Activated naive CD8-positive, alpha-beta T cell treated with anti-CD3 and anti-CD28 coated beads, Interleukin-2, amount 50 U/mL, for 24 hours (primary cell): ENCODE results near the gene TMEM87A.

Experiments used
- ATAC-seq: fragments of 150-1000 bp; cut with Tn5 transposase; one replicate; pipeline ENCODE4 v1.10.0; 2021
- DNase-seq: peaks from one replicate; pipeline ENCODE4 v3.0.0; 2021
- H3K27ac Mint-ChIP-seq: one replicate; pipeline ENCODE4 v1.8.0; 2021; ENCODE audit warnings: mild to moderate bottlenecking, mixed read lengths
- H3K27me3 Mint-ChIP-seq: one replicate; pipeline ENCODE4 v1.8.0; 2021; ENCODE audit warnings: mixed read lengths
- H3K36me3 Mint-ChIP-seq: one replicate; pipeline ENCODE4 v1.8.0; 2021; ENCODE audit warnings: low read depth, mixed read lengths
- H3K4me1 Mint-ChIP-seq: one replicate; pipeline ENCODE4 v1.8.0; 2021; ENCODE audit warnings: mixed read lengths
- H3K4me3 Mint-ChIP-seq: one replicate; pipeline ENCODE4 v1.8.0; 2021; ENCODE audit warnings: mild to moderate bottlenecking, moderate library complexity, mixed read lengths
- H3K9me3 Mint-ChIP-seq: one replicate; pipeline ENCODE4 v1.8.0; 2021; ENCODE audit warnings: mixed read lengths

Gene TMEM87A

DNA sequence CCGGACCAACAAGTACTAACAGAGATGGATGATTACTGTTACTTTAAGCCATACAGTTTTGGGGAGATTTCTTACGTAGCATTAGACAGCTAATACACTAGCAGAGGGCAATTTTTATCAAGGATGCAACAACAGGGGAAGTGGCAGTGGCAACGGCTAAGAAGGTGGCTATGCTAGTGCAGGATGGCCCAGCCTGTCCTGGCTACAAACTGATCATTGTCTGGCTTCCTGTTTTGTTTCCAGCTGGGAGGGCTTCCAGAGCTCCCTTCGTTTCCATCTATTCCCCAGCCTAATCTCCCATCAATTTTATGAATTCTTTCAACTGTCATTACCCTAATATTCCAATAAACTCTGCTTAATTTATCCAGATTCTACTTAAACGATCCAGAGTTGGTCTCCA is 100.8 kb downstream of the TMEM87A start:
- Mint-ChIP-seq H3K27ac (no peak overlapping the region), H3K27me3 (no peaks in the 10 kb centered on the region), H3K4me1 (peaks cover 5% of the 10 kb centered on the region), H3K36me3 (peaks cover 45% of the 10 kb centered on the region), H3K4me3 (no peak overlapping the region), H3K9me3 (no peaks in the 10 kb centered on the region)
- ATAC-seq: no peak
- no peak for DNase-seq

DNA sequence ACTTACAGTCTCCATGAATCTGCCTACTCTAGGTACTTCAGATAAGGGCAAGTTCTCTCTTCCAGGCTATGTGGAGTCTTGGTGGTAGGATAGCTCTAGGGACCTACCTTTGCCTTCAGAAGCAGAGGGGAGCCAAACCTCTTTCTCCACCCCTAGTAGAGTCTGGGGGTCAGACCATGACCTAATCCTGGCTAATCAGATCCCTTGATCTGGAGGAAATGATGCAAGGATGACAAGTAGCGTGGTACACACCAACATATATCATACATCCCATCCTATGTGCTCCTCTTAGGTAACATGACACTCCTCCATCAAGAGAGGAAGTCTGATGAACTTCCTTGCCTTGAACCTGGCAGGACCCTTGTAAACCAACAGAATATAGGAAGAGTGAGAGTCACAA is 101.4 kb downstream of the TMEM87A start:
- Mint-ChIP-seq H3K4me1 (peaks cover 5% of the 10 kb centered on the region), H3K36me3 (peaks cover 48% of the 10 kb centered on the region)

DNA sequence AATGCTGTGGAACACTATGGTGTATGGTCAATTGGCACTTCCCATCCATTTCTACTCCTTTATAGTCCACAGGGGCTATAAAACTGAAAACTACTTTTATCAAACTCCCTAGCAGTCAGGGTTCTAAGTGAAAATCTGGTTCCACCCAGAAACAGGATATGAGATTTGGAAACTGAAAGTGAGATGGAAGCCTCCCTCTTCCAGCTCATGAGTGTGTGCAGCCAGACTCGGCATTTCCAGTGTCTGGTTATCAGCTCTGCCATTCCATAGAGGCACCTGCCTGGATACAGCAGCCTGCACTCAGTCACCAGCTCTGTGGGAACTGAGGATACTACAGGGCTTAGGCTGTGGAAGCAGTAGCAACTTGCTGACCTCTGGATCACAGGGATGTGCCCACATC is 102.1 kb downstream of the TMEM87A start:
- DNase-seq (no peak), ATAC-seq (no peak)
- Mint-ChIP-seq H3K4me1 (peaks cover 5% of the 10 kb centered on the region), H3K27me3 (no peaks in the 10 kb centered on the region), H3K9me3 (no peaks in the 10 kb centered on the region), H3K4me3 (no peak overlapping the region), H3K27ac (peak overlapping the region; percentile 51), H3K36me3 (peaks cover 49% of the 10 kb centered on the region)

More for the DNA sequence above, 101.4 kb downstream of the TMEM87A start:
- H3K27me3 Mint-ChIP-seq: no peaks in the 10 kb centered on the region
- DNase-seq (no peak), ATAC-seq (peak; percentile 15)
- H3K9me3 Mint-ChIP-seq: no peaks in the 10 kb centered on the region
- H3K4me3 Mint-ChIP-seq: no peak overlapping the region
- peak overlapping the region; percentile 51 for H3K27ac Mint-ChIP-seq

DNA sequence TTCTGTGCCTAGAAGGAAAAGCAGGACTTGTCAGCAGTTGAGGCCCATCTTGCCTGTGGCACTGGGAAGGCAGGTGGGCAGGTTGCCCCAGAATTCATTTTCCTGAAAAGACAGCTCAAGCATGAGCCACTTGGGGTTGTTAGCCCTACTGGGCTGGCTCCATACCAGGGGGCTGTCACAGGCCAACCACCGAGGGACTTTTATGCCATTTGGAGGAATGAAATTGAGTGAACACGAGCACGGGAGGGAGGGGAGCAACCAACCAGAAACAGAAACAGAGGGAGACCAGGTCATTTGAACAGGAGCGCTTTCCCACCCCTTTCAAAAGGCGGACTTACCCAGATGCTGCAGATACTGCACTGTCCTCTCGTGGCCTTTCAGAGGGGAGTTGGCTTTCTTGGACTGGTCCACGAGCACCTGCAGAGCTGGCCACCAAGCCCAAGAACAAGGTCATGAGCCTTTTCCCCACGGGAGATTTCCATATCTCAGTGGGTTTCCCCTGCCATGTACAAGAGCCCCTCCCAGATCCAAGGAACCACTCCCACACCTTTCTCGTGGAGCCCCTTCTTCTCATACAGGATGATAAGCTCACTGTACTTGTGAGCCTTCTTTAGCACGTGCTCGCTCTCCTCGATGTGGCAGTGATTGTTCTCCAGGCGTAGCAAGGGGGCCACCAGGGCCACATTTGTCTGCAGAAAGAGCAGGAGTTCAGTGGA is 106.8 kb downstream of the TMEM87A start:
- ATAC-seq (no peak), DNase-seq (no peak)
- H3K4me3 Mint-ChIP-seq: no peak overlapping the region
- H3K36me3 Mint-ChIP-seq: peaks cover 50% of the 10 kb centered on the region
- peaks cover 4% of the 10 kb centered on the region for H3K4me1 Mint-ChIP-seq
- H3K9me3 Mint-ChIP-seq: no peaks in the 10 kb centered on the region
- H3K27ac Mint-ChIP-seq: no peak overlapping the region
- H3K27me3 Mint-ChIP-seq: no peaks in the 10 kb centered on the region

DNA sequence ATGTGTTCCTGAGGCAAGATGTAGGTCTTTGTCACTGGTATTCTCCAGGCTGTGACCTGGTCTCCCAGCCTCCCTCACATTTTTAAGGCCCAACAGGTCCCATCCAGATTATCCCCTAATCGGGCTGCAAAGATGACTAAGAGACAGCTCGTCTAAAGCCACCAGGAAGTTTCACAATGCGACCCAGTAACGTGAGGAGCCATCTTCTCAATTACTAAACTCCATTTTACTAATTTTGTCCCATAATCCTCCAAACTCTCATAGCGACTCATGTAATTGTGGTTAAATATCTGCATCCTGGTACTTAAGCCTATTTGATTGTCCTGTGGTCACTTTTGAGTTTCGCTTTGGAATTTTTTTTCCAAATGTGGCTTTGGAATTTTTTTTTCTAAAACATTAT is 108.1 kb downstream of the TMEM87A start:
- peaks cover 41% of the 10 kb centered on the region for H3K36me3 Mint-ChIP-seq
- H3K27ac Mint-ChIP-seq: no peak overlapping the region
- H3K4me3 Mint-ChIP-seq: no peak overlapping the region
- no peaks in the 10 kb centered on the region for H3K4me1 Mint-ChIP-seq
- no peaks in the 10 kb centered on the region for H3K27me3 Mint-ChIP-seq
- ATAC-seq (no peak), DNase-seq (no peak)
- no peaks in the 10 kb centered on the region for H3K9me3 Mint-ChIP-seq

DNA sequence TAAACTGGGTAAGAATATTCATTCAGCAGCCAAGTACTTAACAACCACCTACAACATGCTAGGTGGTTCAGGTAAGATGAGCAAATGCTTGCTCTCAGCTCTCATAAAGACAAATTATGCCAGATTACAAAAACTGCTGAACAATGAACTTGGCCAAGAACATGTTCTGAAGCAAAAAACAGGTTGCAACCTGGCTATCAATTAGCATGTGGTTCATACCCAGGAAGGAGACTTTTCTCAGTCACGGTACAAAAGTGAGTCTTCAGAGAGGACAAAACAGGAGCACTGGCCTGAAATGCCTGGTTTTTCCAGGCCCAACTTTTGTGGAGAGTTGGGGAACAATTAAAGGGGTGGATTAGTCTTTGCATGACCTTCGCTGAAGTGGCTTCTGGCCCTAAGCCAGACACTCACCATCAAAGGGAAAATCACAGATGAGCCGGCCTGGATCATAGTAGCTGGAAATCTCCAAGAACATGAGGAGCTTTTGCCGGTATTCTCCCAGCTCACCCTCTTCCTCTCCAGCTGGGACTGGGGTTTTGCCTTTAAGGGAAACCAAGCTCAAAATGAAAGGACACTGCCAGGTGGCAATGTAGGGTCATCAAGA is 109.2 kb downstream of the TMEM87A start:
- Mint-ChIP-seq H3K36me3 (peaks cover 43% of the 10 kb centered on the region), H3K27ac (no peak overlapping the region), H3K27me3 (no peaks in the 10 kb centered on the region), H3K9me3 (no peaks in the 10 kb centered on the region), H3K4me3 (no peak overlapping the region), H3K4me1 (no peaks in the 10 kb centered on the region)
- no peak for DNase-seq
- ATAC-seq: no peak

DNA sequence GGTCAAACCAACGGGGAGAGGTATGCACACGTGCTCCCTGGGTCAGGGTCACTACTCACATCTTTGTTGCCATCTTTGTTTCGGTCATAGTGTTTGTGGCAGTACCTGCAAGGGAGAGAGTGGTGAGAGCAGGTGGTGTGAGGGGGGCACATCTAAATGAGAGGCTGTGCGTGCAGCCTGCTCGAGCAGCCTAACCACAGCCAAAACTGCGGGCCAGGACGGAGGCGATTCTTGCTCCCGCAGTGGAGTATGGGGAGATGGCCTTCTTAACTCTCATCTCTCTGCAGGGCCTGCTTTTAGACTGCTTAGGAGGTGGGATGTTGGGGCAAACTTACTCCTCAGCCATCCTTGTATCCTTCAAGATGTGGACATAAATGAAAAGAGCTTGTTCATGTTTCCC is 109.9 kb downstream of the TMEM87A start:
- Mint-ChIP-seq H3K4me1 (no peaks in the 10 kb centered on the region), H3K4me3 (no peak overlapping the region), H3K36me3 (peaks cover 47% of the 10 kb centered on the region), H3K9me3 (no peaks in the 10 kb centered on the region), H3K27ac (no peak overlapping the region), H3K27me3 (no peaks in the 10 kb centered on the region)
- DNase-seq: no peak
- ATAC-seq: no peak
